H9 (cell line): ENCODE data around the gene DOLPP1. TPM values are rescaled to one million over a fixed set of nuclear protein-coding genes. Genes with fewer than 3 reads are reported as not detected.

Source experiments
- DNase-seq: peaks from one replicate; pipeline ENCODE4 v3.0.0-alpha.2; 2017
- H2AFZ ChIP-seq: one replicate; pipeline ENCODE4 v1.6.1; 2013; ENCODE audit warnings: mild to moderate bottlenecking, low read length, control low read depth, moderate library complexity
- H2AK5ac ChIP-seq: 2 replicates; pipeline ENCODE4 v1.6.1; 2013; ENCODE audit warnings: low read length, control low read depth, mixed read lengths; ENCODE audit not compliant: insufficient read length
- H2BK120ac ChIP-seq: one replicate; pipeline ENCODE4 v1.6.1; 2013; ENCODE audit warnings: low read depth, mild to moderate bottlenecking, low read length, control low read depth, inconsistent platforms; ENCODE audit not compliant: poor library complexity, severe bottlenecking
- H2BK12ac ChIP-seq: 2 replicates; pipeline ENCODE4 v1.6.1; 2013; ENCODE audit warnings: low read length, control low read depth, mixed read lengths, low read depth; ENCODE audit not compliant: insufficient read length
- H2BK15ac ChIP-seq: 2 replicates; pipeline ENCODE4 v1.6.1; 2013; ENCODE audit warnings: low read depth, low read length, control low read depth
- H2BK20ac ChIP-seq: one replicate; pipeline ENCODE4 v1.6.1; 2013; ENCODE audit warnings: low read depth, mild to moderate bottlenecking, low read length, control low read depth, inconsistent platforms; ENCODE audit not compliant: poor library complexity, severe bottlenecking
- H2BK5ac ChIP-seq: 2 replicates; pipeline ENCODE4 v1.6.1; 2013; ENCODE audit warnings: low read length, control low read depth, mixed read lengths; ENCODE audit not compliant: insufficient read length
- H3K14ac ChIP-seq: 2 replicates; pipeline ENCODE4 v1.6.1; 2013; ENCODE audit warnings: low read length, control low read depth; ENCODE audit not compliant: insufficient read depth
- H3K18ac ChIP-seq: 2 replicates; pipeline ENCODE4 v1.6.1; 2013; ENCODE audit warnings: low read depth, mild to moderate bottlenecking, mixed read lengths, low read length, control low read depth; ENCODE audit not compliant: insufficient read length
- H3K23ac ChIP-seq: 2 replicates; pipeline ENCODE4 v1.6.1; 2013; ENCODE audit warnings: low read length, control low read depth, mixed read lengths, low read depth; ENCODE audit not compliant: insufficient read length
- H3K23me2 ChIP-seq: 2 replicates; pipeline ENCODE4 v1.6.1; 2013; ENCODE audit warnings: low read depth, mild to moderate bottlenecking, mixed read lengths, low read length, control low read depth; ENCODE audit not compliant: insufficient read length, poor library complexity, severe bottlenecking
- H3K27ac ChIP-seq: 2 replicates; pipeline ENCODE4 v1.5.1; 2013; ENCODE audit warnings: low read length, control low read depth, mixed read lengths, low read depth; ENCODE audit not compliant: insufficient read length
- H3K27me3 ChIP-seq: 2 replicates; pipeline ENCODE4 v1.6.1; 2013; ENCODE audit warnings: low read length, control low read depth, inconsistent platforms; ENCODE audit not compliant: insufficient read depth
- H3K4ac ChIP-seq: 2 replicates; pipeline ENCODE4 v1.6.1; 2013; ENCODE audit warnings: low read depth, mild to moderate bottlenecking, control low read depth, inconsistent platforms, low read length, moderate library complexity
- H3K4me1 ChIP-seq: 2 replicates; pipeline ENCODE4 v1.6.1; 2013; ENCODE audit warnings: low read length, control low read depth, inconsistent platforms; ENCODE audit not compliant: insufficient read depth
- H3K4me2 ChIP-seq: 2 replicates; pipeline ENCODE4 v1.6.1; 2013; ENCODE audit warnings: low read length, control low read depth, mixed read lengths; ENCODE audit not compliant: insufficient read length, insufficient read depth
- H3K56ac ChIP-seq: 2 replicates; pipeline ENCODE4 v1.6.1; 2013; ENCODE audit warnings: low read depth, mild to moderate bottlenecking, mixed read lengths, low read length, control low read depth; ENCODE audit not compliant: insufficient read length
- H3K79me1 ChIP-seq: 2 replicates; pipeline ENCODE4 v1.6.1; 2013; ENCODE audit warnings: low read depth, mild to moderate bottlenecking, moderate library complexity, low read length, control low read depth, inconsistent platforms; ENCODE audit not compliant: insufficient read depth, poor library complexity, severe bottlenecking
- H3K79me2 ChIP-seq: 2 replicates; pipeline ENCODE4 v1.6.1; 2013; ENCODE audit warnings: low read length, control low read depth, inconsistent platforms; ENCODE audit not compliant: insufficient read depth
- H3K9ac ChIP-seq: 2 replicates; pipeline ENCODE4 v1.6.1; 2013; ENCODE audit warnings: low read length, control low read depth, mixed read lengths; ENCODE audit not compliant: insufficient read length; ENCODE audit errors: extremely low read depth
- H3K9me3 ChIP-seq: one replicate; pipeline ENCODE4 v1.6.1; 2013; ENCODE audit warnings: low read depth, low read length, inconsistent platforms; ENCODE audit not compliant: control insufficient read depth
- H3T11ph ChIP-seq: one replicate; pipeline ENCODE4 v1.6.1; 2013; ENCODE audit warnings: mild to moderate bottlenecking, low read length, control low read depth, inconsistent platforms
- H4K20me1 ChIP-seq: one replicate; pipeline ENCODE4 v1.6.1; 2013; ENCODE audit not compliant: control insufficient read depth, insufficient read length, insufficient read depth
- H4K5ac ChIP-seq: 2 replicates; pipeline ENCODE4 v1.6.1; 2013; ENCODE audit warnings: low read depth, mild to moderate bottlenecking, mixed read lengths, low read length, control low read depth; ENCODE audit not compliant: insufficient read length
- H4K8ac ChIP-seq: replicated peaks from 2 replicates; pipeline ENCODE4 v1.6.1; 2013; ENCODE audit warnings: low read length, control low read depth, mixed read lengths, low read depth; ENCODE audit not compliant: insufficient read length
- H4K91ac ChIP-seq: 2 replicates; pipeline ENCODE4 v1.6.1; 2013; ENCODE audit warnings: low read depth, mild to moderate bottlenecking, moderate library complexity, mixed read lengths, low read length, control low read depth; ENCODE audit not compliant: insufficient read length
- H3K27ac Mint-ChIP-seq, 3 experiments: 2 replicates in 2 of 3; 3 replicates in 1 of 3; pipeline ENCODE4 v1.8.0; 2020 to 2021; ENCODE audit warnings: mixed read lengths in 3 of 3, mild to moderate bottlenecking in 1 of 3, moderate library complexity in 1 of 3
- H3K27me3 Mint-ChIP-seq: 2 replicates; pipeline ENCODE4 v1.8.0; 2021; ENCODE audit warnings: low read depth, mild to moderate bottlenecking, moderate library complexity, mixed read lengths
- H3K36me3 Mint-ChIP-seq, 3 experiments: 2 replicates in 2 of 3; 3 replicates in 1 of 3; pipeline ENCODE4 v1.8.0; 2020 to 2021; ENCODE audit warnings: low read depth in 3 of 3, mixed read lengths in 3 of 3; ENCODE audit not compliant: insufficient read depth in 1 of 3
- H3K4me1 Mint-ChIP-seq, 2 experiments: 2 replicates each; pipeline ENCODE4 v1.8.0; 2020; ENCODE audit warnings: mixed read lengths in 2 of 2
- H3K4me3 Mint-ChIP-seq, 2 experiments: 2 replicates in 1 of 2; 3 replicates in 1 of 2; pipeline ENCODE4 v1.8.0; 2020 to 2021; ENCODE audit warnings: mild to moderate bottlenecking in 2 of 2, mixed read lengths in 2 of 2, moderate library complexity in 1 of 2
- H3K9me3 Mint-ChIP-seq, 2 experiments: 2 replicates in 1 of 2; 3 replicates in 1 of 2; pipeline ENCODE4 v1.8.0; 2020; ENCODE audit warnings: mild to moderate bottlenecking in 2 of 2, mixed read lengths in 2 of 2, moderate library complexity in 1 of 2
- CTCF ChIP-seq: fragments of 200-600 bp; sonication (generic); conservative IDR thresholded peaks from 3 replicates; pipeline ENCODE4 v1.8.0; 2021; ENCODE audit warnings: antibody characterized with exemption, mild to moderate bottlenecking
- WGBS: extraction: QIAGEN DNeasy Blood & Tissue Kit; methylation state at CpG from one replicate; pipeline ENCODE4 v1.1.7; 2013; ENCODE audit warnings: missing lambda C conversion rate, low lambda C conversion rate, mixed read lengths; ENCODE audit not compliant: insufficient read length; ENCODE audit errors: extremely low coverage; 5-methylcytosine and 5-hydroxymethylcytosine counted together
- total RNA-seq: library from RNA; stranded (reverse); gene quantifications from 2 replicates; pipeline ENCODE4 v1.2.1, GENCODE V29; 2021

Gene DOLPP1
- total RNA-seq, 1 experiment from 2014 or later = 42.6 TPM

- TF ChIP-seq CTCF = no peak
- Histone ChIP-seq H4K20me1 (no peaks in the 10 kb centered on the region), H3T11ph (no peak overlapping the region), H4K91ac (no peak overlapping the region), H3K4ac (no peak overlapping the region), H2BK15ac (no peak overlapping the region), H4K8ac (no peak overlapping the region), H2BK20ac (no peak overlapping the region), H3K27me3 (no peaks in the 10 kb centered on the region), H3K56ac (no peak overlapping the region), H3K23me2 (no peaks in the 10 kb centered on the region), H4K5ac (no peak overlapping the region), H3K4me1 (peaks cover 6% of the 10 kb centered on the region; the same call in 1 of the 2 replicates), H3K79me1 (no peaks in the 10 kb centered on the region), H2BK5ac (no peak overlapping the region), H2BK120ac (no peak overlapping the region), H3K4me2 (no peak overlapping the region), H3K23ac (no peak overlapping the region), H2AK5ac (no peak overlapping the region), H3K9ac (no peak overlapping the region), H2AFZ (no peak overlapping the region), H3K27ac (no peak overlapping the region), H3K18ac (no peak overlapping the region), H3K9me3 (no peaks in the 10 kb centered on the region), H3K14ac (no peak overlapping the region), H3K79me2 (peaks cover 2% of the 10 kb centered on the region; the same call in 1 of the 2 replicates), H2BK12ac (no peak overlapping the region)
- peak overlapping the region in 2 of 3 experiments; percentile 78 to 85; a peak in 4 of 7 replicates for H3K27ac Mint-ChIP-seq
- no peak overlapping the region for H3K4me3 Mint-ChIP-seq
- H3K9me3 Mint-ChIP-seq = no peaks in the 10 kb centered on the region
- no peak for DNase-seq
- no CpG with 5 or more reads among the region's 8 CpGs for WGBS
- H3K36me3 Mint-ChIP-seq = peaks cover 23 to 63% (median 63%) of the 10 kb centered on the region in 3 experiments
- no peaks in the 10 kb centered on the region; the same call in 1 of the 2 replicates for H3K27me3 Mint-ChIP-seq
- H3K4me1 Mint-ChIP-seq = peaks cover 18 to 26% of the 10 kb centered on the region in 2 experiments
These were observed 44.6 kb downstream of the DOLPP1 start for GRCh38 chr9:129125478-129125877.
